Peyer's patch (tissue), 4 donors: ENCODE results near the gene TSPAN32.

Experiments used
- POLR2A ChIP-seq, 2 donors: fragments of 450-650 bp; IDR thresholded peaks; one replicate each; pipeline ENCODE4 v1.5.1; 2017; ENCODE audit warnings: antibody characterized with exemption in 2 of 2, mild to moderate bottlenecking in 2 of 2, moderate library complexity in 2 of 2
- TF ChIP-seq, protein P1 (sequence below), 6 experiments: fragments of 450-650 bp in 4 of 6; fragments of 200-600 bp in 2 of 6; sonication (generic) in 1 of 6; IDR thresholded peaks; one replicate each; pipeline ENCODE4 v1.5.1; 2017 to 2019; ENCODE audit warnings: antibody characterized with exemption in 6 of 6, mild to moderate bottlenecking in 3 of 6, moderate library complexity in 1 of 6

DNA sequence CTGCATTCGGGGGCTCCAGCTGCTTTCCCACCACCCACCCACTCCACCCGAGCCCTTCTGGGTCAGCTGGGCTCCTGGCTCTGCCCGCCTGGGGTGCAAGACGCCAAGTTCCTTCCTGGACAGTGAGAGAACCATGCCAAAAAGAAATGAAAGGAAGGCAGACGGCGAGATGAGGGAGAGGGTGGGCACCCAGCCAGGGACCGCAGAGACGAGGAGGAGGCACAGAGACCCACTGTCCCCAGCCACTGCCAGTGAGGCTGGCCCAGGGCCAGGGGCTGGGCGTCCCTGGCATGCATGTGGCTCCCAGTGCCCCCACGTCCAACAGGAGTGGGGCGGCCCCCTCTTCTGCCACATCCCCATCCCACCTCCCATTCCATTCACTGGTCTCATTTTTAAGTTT is 64.5 kb downstream of the TSPAN32 start:
- TF ChIP-seq, protein P1, sequence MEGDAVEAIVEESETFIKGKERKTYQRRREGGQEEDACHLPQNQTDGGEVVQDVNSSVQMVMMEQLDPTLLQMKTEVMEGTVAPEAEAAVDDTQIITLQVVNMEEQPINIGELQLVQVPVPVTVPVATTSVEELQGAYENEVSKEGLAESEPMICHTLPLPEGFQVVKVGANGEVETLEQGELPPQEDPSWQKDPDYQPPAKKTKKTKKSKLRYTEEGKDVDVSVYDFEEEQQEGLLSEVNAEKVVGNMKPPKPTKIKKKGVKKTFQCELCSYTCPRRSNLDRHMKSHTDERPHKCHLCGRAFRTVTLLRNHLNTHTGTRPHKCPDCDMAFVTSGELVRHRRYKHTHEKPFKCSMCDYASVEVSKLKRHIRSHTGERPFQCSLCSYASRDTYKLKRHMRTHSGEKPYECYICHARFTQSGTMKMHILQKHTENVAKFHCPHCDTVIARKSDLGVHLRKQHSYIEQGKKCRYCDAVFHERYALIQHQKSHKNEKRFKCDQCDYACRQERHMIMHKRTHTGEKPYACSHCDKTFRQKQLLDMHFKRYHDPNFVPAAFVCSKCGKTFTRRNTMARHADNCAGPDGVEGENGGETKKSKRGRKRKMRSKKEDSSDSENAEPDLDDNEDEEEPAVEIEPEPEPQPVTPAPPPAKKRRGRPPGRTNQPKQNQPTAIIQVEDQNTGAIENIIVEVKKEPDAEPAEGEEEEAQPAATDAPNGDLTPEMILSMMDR (IDR thresholded peaks at IDR 0.05), result no peak
- TF ChIP-seq POLR2A (IDR thresholded peaks at IDR 0.05), result no peak
